HG03520 (cell line): ENCODE data around the gene RELCH.

Source experiments
- ATAC-seq: cut with Tn5 transposase; IDR thresholded peaks from one replicate; pipeline ENCODE4 v1.9.1; 2021; ENCODE audit warnings: mild to moderate bottlenecking, moderate library complexity; ENCODE audit not compliant: unreplicated experiment

RELCH gene

DNA sequence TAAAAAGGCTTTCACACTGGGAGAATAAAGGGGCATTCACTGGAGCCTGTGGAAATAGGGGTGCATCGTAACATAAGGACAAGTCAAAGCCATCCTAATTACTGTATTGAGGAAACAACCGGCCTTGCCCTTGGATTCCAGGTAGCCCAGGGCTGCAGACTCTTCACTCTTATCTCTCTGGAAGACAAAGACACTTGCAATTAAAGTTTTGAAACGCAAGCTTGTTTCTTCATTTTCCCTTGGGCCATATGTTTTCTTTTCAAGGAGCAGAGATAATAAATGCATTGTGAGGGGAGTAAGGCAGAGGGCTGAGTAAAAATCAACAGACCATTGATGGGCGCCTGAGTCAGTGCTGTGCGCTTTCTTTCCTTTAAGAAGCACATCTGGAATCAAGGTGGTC, 149.6 kb downstream of the RELCH start:
- no peak for ATAC-seq

DNA sequence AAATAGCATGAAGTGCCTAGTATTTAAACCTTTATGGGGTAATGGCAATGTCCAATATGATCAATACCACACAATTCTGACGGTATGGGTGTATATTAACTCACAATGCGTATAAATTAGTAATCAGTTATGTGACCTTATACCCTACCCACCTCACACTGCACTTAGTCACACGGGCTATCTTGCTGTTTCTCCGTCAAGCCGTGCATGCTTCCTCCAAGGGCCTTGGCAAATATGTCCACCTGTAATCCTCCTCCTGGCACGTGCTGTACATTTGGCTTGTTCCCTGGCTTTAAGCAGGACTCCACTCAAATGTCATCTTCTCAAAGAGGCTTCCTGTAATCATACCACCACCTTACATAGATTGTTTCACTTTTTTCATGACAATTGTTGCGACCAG, 150.3 kb downstream of the RELCH start:
- no peak for ATAC-seq

DNA sequence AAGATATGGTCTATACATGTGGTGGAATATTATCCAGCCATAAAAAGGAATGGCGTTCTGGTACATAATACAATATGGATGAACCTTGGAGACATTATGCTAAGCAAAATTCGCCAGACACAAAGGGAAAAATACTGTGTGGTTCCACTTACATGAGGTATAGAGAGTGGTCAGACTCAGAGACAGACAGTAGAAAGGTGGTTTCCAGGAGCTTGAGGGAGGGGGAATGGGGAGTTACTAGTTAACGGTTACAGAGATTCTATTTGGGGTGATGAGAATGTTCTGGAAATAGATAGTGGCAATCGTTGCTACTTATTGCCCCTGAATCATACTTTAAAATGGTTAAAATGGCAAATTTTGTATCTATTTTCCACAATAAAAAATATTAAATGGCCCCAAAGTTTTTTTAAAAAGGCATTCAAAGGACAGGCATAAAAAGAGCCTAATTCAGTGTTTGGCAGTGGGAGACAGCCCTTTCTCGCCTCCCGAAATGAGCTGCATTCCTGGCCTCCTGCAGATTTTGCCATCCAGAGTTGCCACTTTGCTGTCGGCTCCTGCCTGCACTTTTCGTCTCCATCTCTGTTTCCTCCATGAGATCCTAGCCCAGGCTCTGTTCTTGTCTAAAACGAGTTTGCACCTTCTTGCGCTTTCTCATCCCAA, 151.5 kb downstream of the RELCH start:
- no peak for ATAC-seq

DNA sequence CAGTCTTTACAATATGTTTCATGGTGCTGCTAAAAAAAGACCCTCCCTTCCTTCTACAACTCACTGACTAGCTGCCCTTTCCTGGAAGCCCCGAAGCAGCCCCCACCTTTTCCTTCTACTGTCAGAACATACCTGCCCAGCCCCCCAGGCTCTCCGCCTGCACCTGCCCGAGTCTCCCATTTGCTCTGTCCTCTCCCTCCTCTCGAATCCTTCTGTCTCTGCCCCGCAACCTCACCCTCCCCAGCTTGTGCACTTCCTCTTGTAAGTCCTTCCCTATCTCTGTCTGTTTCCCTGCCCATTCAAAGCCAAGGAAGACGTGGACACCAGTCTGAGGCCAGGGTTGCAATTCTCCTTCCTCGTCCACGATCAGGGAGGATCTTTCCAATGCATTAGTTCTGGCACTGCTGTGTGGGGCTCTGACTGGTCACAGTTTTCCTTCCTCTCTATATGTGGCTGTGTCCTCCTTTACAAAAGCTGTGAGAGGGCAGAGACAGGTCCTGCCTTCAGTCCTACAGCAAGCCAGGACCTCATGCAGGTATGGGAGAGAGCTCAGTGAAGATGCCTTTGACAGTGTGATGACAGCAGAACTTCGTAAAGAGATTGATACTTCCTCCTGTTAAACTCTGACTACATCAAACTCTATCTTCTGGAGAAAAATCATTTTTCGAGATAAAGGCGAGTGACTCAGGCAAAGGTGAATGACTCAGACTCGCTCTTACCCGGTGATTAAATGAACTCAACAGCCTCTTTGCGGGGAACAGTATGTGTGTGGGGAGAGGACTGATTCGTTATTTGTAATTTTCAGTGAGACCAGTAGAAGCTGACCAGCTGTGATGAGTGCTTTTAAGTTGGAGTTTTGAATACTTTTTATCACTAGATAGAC, 152.3 kb downstream of the RELCH start:
- no peak for ATAC-seq

DNA sequence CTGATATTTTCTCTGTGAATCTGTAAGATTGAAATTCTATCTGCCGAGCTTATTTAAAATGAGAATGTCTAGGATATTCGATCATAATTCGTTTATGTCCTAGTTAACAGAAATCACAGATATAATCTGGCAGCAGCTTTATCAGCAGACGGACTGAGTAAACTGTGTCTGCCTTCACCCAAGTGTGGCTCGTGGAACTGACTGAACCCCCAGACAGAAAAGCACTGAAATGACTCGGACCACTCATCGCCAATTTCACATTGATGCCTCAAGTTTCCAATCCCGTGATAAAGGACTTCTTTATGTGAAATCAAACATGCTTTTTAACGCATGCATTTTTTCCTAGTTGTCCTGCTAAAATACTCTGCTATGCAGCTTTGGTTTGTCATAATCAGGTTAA, 153.9 kb downstream of the RELCH start:
- ATAC-seq: no peak

DNA sequence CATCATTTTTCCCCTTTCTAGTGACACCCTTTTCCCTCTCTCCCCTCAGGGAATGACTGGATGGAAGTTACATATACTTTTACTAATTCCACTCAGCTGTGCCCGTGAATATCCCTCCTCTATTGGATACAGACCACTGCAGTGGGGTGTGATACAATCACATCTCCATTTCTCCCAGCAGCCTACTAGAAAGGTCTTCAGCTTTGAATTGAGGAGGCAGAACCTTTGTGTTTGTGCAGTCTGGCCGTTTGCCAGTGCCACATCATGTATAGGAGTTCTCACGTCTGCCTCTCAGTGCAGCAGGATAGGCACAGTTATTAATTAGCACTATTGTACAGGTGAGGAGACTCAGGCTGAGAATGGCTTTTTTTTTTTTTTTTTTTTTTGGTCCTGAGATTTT, 154.4 kb downstream of the RELCH start:
- ATAC-seq: no peak

DNA sequence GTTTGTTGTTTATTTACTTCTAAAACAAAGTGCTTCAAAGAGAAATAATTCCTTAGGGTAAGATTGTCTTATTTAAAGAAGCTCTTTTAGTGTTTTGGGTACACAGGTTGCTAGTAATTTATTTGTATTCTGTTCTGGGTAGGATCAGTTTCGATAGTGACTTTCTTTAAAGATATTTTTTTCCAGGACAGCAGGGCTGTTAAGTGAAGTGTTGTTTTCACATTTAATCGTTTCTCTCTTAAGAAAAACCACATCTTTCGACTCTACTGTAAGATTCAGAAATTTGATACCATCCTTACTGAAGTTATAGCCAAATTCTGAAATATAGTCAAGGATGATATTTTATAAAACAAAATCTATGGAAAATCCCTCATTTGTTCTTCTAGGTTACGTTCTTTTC, 155.8 kb downstream of the RELCH start:
- ATAC-seq: no peak

DNA sequence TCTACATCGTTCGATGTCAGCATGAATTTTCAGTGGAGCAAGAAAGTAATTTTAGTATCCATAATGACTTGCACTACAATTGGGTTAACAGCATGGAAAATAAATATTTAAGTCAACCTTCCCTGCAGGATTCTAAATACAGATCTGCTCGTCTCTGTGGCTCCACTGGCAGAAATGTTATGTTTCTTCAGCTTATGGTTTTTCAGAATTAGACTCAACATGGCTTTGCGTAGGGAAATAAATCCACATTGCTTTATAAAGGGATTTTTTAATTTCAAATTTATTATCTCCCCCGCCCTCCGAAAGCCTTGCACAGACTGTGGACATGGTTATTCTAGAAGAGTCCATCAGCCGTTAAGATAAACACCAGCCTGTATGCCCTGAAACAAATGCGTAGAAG, 156.3 kb downstream of the RELCH start:
- no peak for ATAC-seq

DNA sequence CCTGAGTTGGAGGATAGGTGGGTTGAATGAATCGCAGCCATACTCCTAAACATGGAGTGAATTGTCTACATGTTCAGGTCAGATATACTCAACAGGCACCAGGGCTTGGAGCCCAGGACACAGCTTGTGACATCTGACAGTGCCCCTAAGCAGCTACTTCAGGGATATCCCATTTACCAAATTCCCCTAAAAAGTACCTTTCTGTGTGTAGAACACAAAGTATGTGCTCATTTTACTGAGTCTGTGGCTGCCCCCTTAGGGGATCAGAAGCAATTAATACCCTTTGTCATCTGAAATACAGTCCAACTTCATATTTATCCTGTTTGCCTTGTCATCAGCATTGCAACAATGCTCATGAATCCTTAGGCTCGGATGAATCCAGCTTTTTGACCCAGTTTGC, 158.9 kb downstream of the RELCH start:
- ATAC-seq: no peak

DNA sequence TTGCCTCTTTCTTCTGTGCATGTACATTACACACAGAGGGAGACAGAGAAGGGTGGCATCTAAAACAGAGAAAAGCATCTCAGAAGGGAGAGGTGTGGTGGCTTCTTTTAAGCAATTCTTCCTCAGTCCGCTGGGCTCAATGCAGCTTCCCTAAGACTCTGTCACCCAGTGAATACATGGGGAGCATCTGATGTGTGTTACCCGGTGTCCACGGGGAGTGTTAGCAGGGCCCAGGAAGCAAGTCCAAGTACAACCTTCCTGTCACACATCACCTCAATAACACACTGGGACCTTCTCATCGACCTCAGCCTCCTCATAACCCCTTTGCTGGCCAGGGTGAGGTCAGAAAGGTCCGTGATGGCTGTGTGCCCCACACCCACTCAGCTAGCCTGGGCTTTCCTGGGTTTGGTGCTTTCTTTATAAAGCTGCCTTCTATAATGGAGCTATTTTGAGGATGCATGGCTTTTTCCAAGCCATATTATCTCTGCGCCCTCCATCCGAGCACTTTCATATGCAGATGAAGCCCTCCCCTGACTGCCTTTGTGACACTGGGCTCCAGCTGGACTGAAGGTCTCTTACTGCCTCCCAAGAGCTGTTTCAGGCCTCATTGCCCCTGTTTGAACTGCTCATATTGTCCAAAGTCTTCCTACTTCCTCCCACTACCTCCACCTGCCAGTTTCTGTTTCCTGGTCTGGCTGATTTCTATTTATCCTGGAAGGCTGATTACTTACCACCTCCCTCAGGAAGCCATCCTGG, 159.5 kb downstream of the RELCH start:
- no peak for ATAC-seq

DNA sequence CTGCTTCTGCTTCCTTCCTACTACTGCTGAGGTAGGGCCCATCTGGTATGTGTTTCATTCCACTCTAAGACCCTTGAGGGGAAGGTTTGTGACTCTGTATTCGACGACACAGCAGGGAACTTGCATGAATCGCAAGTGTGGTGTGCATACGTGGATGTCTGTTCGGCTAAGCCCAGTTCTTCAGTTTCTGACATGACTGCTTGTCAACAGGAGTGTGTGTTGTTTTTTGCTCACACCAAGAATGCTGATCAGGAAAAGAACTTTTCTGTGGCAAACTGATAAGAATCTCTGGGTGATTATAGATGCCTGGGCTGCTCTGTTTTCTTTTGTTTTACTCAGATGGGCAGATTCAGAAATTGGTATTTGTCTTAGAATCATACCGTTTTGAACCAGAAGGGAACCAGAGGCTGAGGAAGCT, 160.0 kb downstream of the RELCH start:
- no peak for ATAC-seq

DNA sequence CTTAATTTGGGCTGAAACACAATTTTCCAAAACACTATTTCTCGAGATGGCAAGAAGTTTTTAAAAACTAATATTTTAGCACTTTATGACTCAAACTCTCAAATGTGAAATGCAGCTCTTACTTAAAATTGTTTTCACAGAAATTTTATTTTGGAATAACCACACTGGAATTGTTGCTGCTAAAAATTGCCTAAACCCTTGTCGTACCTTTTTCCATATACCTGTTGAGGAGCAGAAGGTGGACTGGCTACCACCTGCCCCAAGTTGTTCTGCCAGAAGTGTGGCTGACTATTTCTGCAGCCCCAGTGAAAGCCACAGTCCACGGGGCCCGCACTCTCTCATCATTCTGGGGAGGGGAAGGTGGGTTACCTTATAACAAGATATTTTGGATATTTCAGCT, 161.4 kb downstream of the RELCH start:
- ATAC-seq: no peak

DNA sequence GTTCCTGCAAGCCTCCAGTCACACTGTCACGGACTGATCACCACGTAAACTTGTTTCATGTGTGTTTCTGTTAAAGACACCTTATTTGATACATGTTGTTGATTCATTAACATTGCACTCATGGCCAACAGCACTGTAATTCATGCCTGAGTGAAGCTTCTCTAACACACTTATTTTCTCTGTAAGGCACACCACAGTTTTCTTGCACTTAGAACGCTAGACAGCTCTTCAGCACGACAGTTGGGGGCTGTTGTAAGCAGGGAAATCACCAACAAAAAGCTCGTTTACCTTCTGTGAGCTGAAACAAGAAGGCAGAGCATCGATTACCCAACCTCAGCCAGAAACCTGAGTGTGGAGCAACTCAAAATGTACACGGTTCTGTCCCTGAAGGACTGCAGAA, 166.1 kb downstream of the RELCH start:
- no peak for ATAC-seq

DNA sequence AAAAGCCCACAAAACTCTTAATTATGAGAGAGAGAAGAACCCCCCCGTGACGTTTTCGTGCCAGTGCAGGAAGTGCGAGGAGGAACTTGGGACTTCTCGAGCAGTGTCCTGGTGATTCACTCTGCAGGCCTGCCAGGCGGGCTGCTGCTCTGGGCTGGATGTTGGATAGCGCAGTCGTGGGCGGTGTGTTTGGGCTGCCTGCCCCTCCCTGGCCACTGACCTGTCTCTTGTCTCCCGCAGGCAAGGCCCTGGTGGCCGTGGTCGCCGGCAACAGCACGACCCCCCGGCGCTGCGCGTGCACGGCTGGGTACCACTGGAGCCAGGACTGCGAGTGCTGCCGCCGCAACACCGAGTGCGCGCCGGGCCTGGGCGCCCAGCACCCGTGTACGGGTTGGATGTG, 167.1 kb downstream of the RELCH start:
- ATAC-seq: no peak

DNA sequence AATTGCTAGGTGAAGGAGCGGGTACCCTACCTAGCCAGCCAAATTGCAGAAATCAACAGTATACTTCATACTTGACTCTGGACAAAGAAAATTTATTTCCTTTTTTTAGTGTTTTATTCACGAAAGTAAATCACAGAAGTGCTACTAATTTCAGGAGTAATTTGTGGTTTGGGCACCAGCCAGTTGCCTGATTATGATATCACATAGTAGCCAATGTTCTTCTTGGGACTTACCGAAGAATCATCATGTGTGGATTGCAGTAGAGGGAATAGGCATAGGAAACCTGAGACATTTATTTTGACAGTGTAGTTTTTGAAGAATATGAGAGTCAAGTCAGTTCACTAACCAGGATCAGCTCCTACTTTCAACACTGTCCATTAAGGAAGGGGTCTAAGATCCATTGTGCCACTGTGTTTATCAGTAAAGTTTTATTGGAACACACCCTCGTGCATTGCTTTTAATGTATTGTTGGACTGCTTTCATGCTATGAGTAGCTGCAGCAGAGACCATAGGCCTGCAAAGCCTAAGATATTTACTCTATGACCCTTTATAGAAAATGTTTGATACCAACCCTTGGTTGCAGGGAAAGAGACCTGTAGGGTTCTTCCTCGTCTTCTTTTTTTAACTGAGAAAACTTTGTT, 170.1 kb downstream of the RELCH start:
- ATAC-seq: no peak
